Testis (tissue), 2 donors: ENCODE results near the gene ATF6B.

ENCODE experiments used
- POLR2A ChIP-seq: fragments of 450-650 bp; IDR thresholded peaks from one replicate; pipeline ENCODE4 v1.6.1; 2017; ENCODE audit warnings: antibody characterized with exemption, mild to moderate bottlenecking, moderate library complexity
- TF ChIP-seq, protein P1 (sequence below), 3 experiments: fragments of 450-650 bp in 2 of 3; fragments of 200-600 bp in 1 of 3; sonication (generic) in 1 of 3; IDR thresholded peaks; one replicate each; pipeline ENCODE4 v1.5.1; 2016 to 2019; ENCODE audit warnings: antibody characterized with exemption in 3 of 3, mild to moderate bottlenecking in 2 of 3, moderate library complexity in 1 of 3

- TF ChIP-seq, protein P1, sequence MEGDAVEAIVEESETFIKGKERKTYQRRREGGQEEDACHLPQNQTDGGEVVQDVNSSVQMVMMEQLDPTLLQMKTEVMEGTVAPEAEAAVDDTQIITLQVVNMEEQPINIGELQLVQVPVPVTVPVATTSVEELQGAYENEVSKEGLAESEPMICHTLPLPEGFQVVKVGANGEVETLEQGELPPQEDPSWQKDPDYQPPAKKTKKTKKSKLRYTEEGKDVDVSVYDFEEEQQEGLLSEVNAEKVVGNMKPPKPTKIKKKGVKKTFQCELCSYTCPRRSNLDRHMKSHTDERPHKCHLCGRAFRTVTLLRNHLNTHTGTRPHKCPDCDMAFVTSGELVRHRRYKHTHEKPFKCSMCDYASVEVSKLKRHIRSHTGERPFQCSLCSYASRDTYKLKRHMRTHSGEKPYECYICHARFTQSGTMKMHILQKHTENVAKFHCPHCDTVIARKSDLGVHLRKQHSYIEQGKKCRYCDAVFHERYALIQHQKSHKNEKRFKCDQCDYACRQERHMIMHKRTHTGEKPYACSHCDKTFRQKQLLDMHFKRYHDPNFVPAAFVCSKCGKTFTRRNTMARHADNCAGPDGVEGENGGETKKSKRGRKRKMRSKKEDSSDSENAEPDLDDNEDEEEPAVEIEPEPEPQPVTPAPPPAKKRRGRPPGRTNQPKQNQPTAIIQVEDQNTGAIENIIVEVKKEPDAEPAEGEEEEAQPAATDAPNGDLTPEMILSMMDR (IDR thresholded peaks at IDR 0.05): no peak
- TF ChIP-seq POLR2A: no peak
Observed at GRCh38 chr6:32137454-32137853, 9.4 kb upstream of the ATF6B start.
